GM18511 (cell line): Measurements from ENCODE around the gene FMN2.
"Not testable (repeated sequence)": the region's sequence is repeated elsewhere in the genome, so short reads cannot be mapped to it uniquely, and the experiment has no call there.

Experiments
- ATAC-seq: cut with Tn5 transposase; IDR thresholded peaks from one replicate; pipeline ENCODE4 v1.9.1; 2021; ENCODE audit warnings: mild to moderate bottlenecking, moderate library complexity; ENCODE audit not compliant: unreplicated experiment

FMN2 gene

GRCh38 chr1:240413732-240414131 lies 322.0 kb downstream of the FMN2 start:
- ATAC-seq = no peak

DNA sequence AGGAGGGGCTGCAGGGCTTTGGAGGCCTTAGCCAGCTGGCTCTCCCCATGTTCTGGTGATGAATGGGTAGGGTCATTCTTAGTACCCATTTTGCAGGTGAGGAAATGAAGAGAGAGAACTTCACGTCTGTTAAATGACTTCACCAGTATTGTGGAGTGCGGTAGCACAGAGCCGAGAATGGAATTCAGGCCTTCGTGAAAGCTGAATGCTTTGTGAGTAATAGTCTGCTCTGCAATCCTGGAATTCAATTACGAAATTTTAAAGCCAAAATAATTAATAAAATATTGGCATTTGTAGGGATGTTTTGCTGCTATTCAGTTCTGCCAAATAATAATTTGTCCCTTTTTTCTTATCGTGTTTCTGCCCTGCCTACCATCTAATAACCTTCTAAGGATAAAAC lies 322.6 kb downstream of the FMN2 start:
- ATAC-seq = no peak

GRCh38 chr1:240415011-240415410 lies 323.3 kb downstream of the FMN2 start:
- not testable (repeated sequence) for ATAC-seq

DNA sequence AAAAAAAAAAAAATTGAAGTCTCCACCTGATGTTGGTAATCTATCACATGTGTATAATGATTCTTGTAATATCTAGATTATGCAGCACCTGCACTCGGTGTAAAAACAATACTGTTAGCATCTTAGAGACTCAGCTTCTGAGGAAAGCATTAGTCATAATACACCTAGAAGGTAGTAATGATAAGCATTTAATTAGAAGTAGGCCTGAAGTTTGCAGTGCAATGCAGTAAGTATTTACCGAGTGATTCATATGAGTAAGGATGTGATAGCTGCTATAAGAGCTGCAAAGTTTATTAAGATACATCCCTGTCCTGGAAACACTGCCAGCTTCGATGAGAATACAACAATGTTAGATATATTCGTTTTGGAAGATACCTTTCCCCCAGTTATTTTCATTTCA lies 323.8 kb downstream of the FMN2 start:
- ATAC-seq = no peak

- no peak for ATAC-seq
Measured at GRCh38 chr1:240417317-240417716, 325.6 kb downstream of the FMN2 start.

GRCh38 chr1:240420766-240421165 lies 329.1 kb downstream of the FMN2 start:
- no peak for ATAC-seq

DNA sequence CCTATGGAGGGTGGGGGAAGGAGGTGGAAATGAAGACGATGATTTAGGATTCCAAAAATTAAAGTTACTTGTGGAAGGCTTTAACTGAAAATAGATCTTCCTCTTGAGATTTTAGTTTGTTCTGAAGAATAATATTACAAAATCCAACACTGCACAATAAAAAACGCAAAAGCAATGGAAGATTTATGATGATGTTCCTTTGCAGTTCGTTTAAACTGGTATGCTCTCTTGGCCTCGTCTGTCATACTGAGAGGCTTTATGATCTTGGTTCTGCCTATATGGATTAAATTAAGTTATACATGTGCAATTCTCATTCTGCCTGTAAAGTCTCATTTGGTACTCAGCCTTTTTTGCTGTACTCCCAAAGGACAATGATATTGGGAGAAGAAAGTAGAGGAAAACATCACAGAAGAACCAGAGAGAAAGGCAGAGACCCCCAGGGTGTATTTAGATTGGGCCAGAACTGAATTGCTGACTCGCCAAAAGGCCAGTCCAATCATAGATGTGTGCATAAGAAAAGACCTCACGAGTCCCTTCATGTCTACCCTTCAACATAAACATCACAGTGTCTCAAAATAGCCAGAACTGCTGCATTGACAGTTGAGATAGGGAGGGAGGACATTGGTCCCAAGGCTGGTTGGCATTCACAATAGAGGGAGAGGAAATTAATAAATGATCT lies 331.7 kb downstream of the FMN2 start:
- ATAC-seq = no peak

- no peak for ATAC-seq
Measured at GRCh38 chr1:240424740-240425464, 333.2 kb downstream of the FMN2 start.

DNA sequence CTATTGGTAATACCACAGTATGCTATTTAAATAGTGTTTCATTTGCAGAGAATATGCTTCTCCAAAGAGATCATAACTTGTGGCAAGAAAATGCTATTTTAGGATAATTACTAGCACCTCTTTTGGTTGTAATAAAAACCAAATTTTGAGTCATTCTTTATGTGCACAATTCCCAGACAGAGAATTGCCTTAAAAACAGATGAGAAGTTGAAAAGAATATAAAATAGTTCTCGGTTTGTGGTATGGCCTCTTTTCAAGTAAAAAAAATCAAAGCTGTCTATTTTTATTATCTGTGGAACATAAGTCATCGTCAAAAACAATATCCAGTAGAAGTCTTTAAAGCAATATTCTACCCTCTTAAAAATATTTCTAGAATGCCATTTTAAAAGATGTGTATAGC lies 334.4 kb downstream of the FMN2 start:
- no peak for ATAC-seq

- no peak for ATAC-seq
Measured at GRCh38 chr1:240435996-240436566, 344.4 kb downstream of the FMN2 start.

- no peak for ATAC-seq
Measured at GRCh38 chr1:240441669-240442068, 350.0 kb downstream of the FMN2 start.

DNA sequence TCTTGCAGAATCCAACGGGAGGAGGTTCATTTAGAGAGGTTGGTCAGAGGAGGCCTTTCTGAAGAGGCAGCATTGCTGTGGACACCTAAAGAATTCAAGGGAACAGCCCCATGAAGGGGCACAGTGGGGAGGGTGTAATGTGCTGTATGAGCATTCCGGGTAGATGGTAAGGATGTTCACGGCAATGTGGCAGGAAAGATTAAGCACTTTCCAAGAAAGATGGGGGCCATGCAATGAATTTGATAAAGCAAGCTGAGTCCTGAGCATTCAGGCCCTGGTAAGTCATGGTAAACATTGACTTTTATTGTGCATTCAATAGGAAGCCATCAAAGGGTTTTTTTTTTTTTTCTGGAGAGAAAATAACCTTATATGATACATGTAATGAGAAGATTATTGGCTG lies 353.7 kb downstream of the FMN2 start:
- ATAC-seq = no peak

- ATAC-seq = no peak
Measured at GRCh38 chr1:240455228-240455821, 363.6 kb downstream of the FMN2 start.

- no peak for ATAC-seq
Measured at GRCh38 chr1:240457203-240457602, 365.5 kb downstream of the FMN2 start.

DNA sequence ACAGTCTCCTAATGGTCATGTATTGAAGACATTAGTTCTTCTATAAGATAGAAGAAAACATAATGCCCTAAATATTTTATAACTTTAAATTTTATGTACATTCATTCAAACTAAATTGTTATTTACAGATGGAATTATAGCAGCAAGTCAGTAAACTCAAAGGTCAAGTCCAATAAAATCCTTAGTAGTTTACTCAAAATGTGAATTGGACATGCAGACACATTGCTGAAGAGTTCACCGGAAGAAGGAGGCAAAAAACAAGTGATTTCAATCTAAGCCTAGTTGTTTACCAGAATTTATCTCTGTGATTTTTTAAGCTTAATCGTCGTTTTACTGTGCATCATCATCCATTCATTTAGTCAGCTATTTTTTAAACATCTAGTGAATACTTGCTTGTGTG lies 370.6 kb downstream of the FMN2 start:
- ATAC-seq = no peak

GRCh38 chr1:240462766-240463395 lies 371.2 kb downstream of the FMN2 start:
- ATAC-seq = no peak

- ATAC-seq = no peak
Measured at GRCh38 chr1:240464099-240464498, 372.4 kb downstream of the FMN2 start.

DNA sequence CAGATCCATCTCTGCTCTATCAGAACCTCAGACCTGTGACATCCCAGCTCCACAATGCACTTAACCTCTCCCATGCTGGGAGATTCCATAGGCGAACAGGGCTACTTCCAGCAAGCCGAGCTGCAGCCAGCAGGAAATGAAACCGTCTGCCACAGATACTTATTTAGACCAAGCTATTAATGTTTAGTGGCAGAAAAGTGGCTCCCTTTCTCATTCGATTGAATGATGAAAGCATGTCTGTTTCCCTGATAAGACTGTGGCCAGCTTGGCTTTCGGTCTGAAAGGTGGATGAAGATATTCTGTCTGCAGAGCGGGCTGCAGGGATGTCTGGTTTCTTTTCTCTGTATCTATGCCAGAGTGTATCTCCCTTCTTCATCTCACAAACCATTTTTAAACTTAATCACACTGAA lies 373.9 kb downstream of the FMN2 start:
- no peak for ATAC-seq

DNA sequence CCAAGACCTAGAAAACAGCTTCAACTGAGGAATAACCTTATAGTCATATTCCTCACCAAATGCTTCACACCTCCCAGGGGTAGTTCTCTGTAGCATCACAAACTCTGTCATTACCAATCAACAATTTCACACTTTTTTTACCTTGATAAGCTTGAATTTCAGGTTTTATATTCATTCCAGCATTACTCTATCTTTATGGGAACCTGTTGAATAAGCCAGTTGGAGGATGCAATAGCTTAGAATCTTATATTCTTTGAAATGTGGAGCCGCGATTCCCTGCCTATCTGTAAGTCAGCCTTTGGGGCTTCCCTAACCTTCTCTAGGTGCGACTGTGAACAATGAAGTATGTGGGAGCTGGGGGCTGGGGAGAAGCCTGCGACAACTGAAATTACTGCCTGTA lies 374.8 kb downstream of the FMN2 start:
- ATAC-seq = no peak

- no peak for ATAC-seq
Measured at GRCh38 chr1:240467895-240468294, 376.2 kb downstream of the FMN2 start.

- ATAC-seq = no peak
Measured at GRCh38 chr1:240468656-240469055, 377.0 kb downstream of the FMN2 start.
